ENCODE results near the gene CXorf49B.
"Not testable (repeated sequence)": the region's sequence is repeated elsewhere in the genome, so short reads cannot be mapped to it uniquely, and the experiment has no call there.

DNA sequence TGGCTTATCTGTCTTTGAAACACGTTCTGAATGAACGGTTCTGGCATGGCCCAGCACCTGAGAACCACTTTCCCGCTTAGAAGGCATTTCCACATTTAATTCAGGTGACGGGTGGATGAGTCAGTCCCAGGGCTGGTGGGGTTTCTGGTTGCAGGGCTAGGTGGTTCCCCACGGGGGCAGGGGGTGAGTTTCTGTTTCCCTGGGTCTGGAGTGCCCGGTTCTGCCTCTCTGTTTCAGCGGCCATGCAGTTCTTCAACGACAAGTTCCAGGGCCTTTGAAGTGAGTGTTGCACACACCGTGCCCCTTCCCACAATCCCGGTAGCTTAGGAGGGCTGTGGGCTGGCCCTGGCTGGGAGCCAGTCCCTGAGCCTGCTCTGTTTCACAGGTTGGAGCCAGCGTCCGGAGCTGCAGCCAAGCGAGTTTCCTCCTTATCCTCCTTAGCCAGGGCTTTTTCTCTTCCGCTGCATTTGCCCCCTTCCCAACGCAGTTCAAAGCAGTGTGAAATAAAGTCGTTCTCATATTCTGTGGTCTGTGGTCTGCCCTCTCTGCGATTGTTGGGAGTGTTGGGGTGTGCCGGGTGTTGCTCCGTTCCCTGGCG, 42.8 kb upstream of the CXorf49B start:
- TF ChIP-seq, protein P1, sequence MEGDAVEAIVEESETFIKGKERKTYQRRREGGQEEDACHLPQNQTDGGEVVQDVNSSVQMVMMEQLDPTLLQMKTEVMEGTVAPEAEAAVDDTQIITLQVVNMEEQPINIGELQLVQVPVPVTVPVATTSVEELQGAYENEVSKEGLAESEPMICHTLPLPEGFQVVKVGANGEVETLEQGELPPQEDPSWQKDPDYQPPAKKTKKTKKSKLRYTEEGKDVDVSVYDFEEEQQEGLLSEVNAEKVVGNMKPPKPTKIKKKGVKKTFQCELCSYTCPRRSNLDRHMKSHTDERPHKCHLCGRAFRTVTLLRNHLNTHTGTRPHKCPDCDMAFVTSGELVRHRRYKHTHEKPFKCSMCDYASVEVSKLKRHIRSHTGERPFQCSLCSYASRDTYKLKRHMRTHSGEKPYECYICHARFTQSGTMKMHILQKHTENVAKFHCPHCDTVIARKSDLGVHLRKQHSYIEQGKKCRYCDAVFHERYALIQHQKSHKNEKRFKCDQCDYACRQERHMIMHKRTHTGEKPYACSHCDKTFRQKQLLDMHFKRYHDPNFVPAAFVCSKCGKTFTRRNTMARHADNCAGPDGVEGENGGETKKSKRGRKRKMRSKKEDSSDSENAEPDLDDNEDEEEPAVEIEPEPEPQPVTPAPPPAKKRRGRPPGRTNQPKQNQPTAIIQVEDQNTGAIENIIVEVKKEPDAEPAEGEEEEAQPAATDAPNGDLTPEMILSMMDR (IDR thresholded peaks at IDR 0.05; ENCODE audit: low read depth, low read length, poor library complexity, severe bottlenecking), result not testable (repeated sequence)
- not testable (repeated sequence) for TF ChIP-seq EZH2phosphoT487 (IDR thresholded peaks at IDR 0.05; ENCODE audit: borderline replicate concordance, low read length)

All from DOHH2 (cell line).